Measurements from ENCODE around the gene USP17L17.
"Not testable (repeated sequence)": the region's sequence is repeated elsewhere in the genome, so short reads cannot be mapped to it uniquely, and the experiment has no call there.

USP17L17 gene

GRCh38 chr4:9243579-9243978, at the start of gene USP17L17:
TSS of gene USP17L17 (plus strand) at chr4:9243879. CDS start at chr4:9243879, 0 bp downstream.
- not testable (repeated sequence) for DNase-seq (ENCODE audit: low read depth in 1 of 2, low spot score in 1 of 2)

GRCh38 chr4:9210357-9210756, 33.3 kb upstream of the USP17L17 start, which contains the start of gene USP17L10:
TSS of gene USP17L10 (plus strand) at chr4:9210657. CDS start at chr4:9210657, 0 bp downstream.
- DNase-seq (ENCODE audit: low read depth in 1 of 2, low spot score in 1 of 2), result not testable (repeated sequence)

GRCh38 chr4:9214701-9215100, 29.0 kb upstream of the USP17L17 start:
- not testable (repeated sequence) for DNase-seq (ENCODE audit: low read depth in 1 of 2, low spot score in 1 of 2)

GRCh38 chr4:9215105-9215504, 28.6 kb upstream of the USP17L17 start, which contains the start of gene USP17L11:
TSS of gene USP17L11 (plus strand) at chr4:9215405. CDS start at chr4:9215405, 0 bp downstream.
- not testable (repeated sequence) for DNase-seq (ENCODE audit: low read depth in 1 of 2, low spot score in 1 of 2)

- not testable (repeated sequence) for DNase-seq (ENCODE audit: low read depth in 1 of 2, low spot score in 1 of 2)
These were observed 23.8 kb upstream of the USP17L17 start, which contains the start of gene USP17L12 for GRCh38 chr4:9219852-9220251. TSS of gene USP17L12 (plus strand) at chr4:9220152. CDS start at chr4:9220152, 0 bp downstream.

GRCh38 chr4:9224596-9224995, 19.1 kb upstream of the USP17L17 start, which contains the start of gene USP17L13:
TSS of gene USP17L13 (plus strand) at chr4:9224896. CDS start at chr4:9224896, 0 bp downstream.
- not testable (repeated sequence) for DNase-seq (ENCODE audit: low read depth in 1 of 2, low spot score in 1 of 2)

GRCh38 chr4:9230249-9230648, 13.4 kb upstream of the USP17L17 start:
- not testable (repeated sequence) for DNase-seq (ENCODE audit: low read depth in 1 of 2, low spot score in 1 of 2)

- not testable (repeated sequence) for DNase-seq (ENCODE audit: low read depth in 1 of 2, low spot score in 1 of 2)
These were observed 9.6 kb upstream of the USP17L17 start, which contains the start of gene USP17L15 for GRCh38 chr4:9234085-9234484. TSS of gene USP17L15 (plus strand) at chr4:9234385. CDS start at chr4:9234385, 0 bp downstream.

- DNase-seq (ENCODE audit: low read depth in 1 of 2, low spot score in 1 of 2), result not testable (repeated sequence)
These were observed 5.2 kb upstream of the USP17L17 start for GRCh38 chr4:9238461-9238860.

GRCh38 chr4:9247953-9248680, 4.4 kb downstream of the USP17L17 start, which contains the start of gene USP17L18:
TSS of gene USP17L18 (plus strand) at chr4:9248630. CDS start at chr4:9248630, 0 bp downstream.
- DNase-seq (ENCODE audit: low read depth in 1 of 2, low spot score in 1 of 2), result not testable (repeated sequence)

- DNase-seq (ENCODE audit: low read depth in 1 of 2, low spot score in 1 of 2), result not testable (repeated sequence)
These were observed 9.4 kb downstream of the USP17L17 start, which contains the start of gene USP17L19 for GRCh38 chr4:9253078-9253477. TSS of gene USP17L19 (plus strand) at chr4:9253378. CDS start at chr4:9253378, 0 bp downstream.

GRCh38 chr4:9257824-9258223, 14.1 kb downstream of the USP17L17 start, which contains the start of gene USP17L20:
TSS of gene USP17L20 (plus strand) at chr4:9258124. CDS start at chr4:9258124, 0 bp downstream.
- not testable (repeated sequence) for DNase-seq (ENCODE audit: low read depth in 1 of 2, low spot score in 1 of 2)

- not testable (repeated sequence) for DNase-seq (ENCODE audit: low read depth in 1 of 2, low spot score in 1 of 2)
These were observed 18.9 kb downstream of the USP17L17 start, which contains the start of gene USP17L21 for GRCh38 chr4:9262572-9262971. TSS of gene USP17L21 (plus strand) at chr4:9262872. CDS start at chr4:9262872, 0 bp downstream.

GRCh38 chr4:9267319-9267718, 23.6 kb downstream of the USP17L17 start, which contains the start of gene USP17L22:
TSS of gene USP17L22 (plus strand) at chr4:9267619. CDS start at chr4:9267619, 0 bp downstream.
- not testable (repeated sequence) for DNase-seq (ENCODE audit: low read depth in 1 of 2, low spot score in 1 of 2)

GRCh38 chr4:9271719-9272118, 28.0 kb downstream of the USP17L17 start:
- DNase-seq (ENCODE audit: low read depth in 1 of 2, low spot score in 1 of 2), result peak in 1 of 2 donors; percentile 0
